Non-pigmented ciliary epithelial cell (primary cell): ENCODE results near the gene DIP2C.

Source experiments
- DNase-seq: peaks from one replicate; pipeline ENCODE4 v3.0.0-alpha.2; 2010; ENCODE audit warnings: low read depth

Gene DIP2C

DNA sequence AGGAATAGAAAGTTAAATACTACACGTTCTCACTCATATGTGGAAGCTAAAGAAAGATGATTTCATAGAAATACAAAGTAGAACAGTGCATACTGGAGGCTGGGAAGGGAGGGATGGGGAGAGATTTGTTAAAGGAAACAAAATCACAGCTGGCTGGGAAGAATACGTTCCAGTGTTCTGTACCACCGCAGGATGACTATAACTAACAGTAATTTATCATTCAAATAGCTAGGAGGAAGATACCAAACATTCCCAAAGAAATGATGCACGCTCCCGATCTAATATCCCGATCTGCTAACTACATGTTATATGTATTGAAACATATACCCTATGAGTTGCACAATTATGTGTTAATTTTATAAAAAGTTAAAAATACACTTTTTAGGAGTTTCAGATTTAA lies 391.9 kb downstream of the DIP2C start:
- DNase-seq: no peak

DNA sequence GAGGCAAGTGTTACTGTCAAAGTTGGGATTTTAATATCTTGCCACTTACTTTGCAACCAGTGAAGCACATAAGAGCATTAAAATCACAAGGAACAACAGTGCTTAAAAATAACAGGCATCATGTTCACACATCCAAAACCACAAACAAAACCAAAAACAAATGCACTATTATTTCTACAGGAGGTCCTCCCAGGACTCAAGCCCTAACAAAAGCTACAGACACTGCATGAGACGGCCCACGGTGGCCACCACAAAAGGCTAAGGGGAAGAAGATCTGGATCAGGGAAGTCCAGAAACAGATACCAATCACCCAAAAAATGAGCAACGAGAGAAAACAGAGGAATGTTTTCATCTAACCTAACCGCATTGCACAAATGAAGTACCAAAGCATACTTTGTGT lies 395.8 kb downstream of the DIP2C start:
- DNase-seq: no peak

DNA sequence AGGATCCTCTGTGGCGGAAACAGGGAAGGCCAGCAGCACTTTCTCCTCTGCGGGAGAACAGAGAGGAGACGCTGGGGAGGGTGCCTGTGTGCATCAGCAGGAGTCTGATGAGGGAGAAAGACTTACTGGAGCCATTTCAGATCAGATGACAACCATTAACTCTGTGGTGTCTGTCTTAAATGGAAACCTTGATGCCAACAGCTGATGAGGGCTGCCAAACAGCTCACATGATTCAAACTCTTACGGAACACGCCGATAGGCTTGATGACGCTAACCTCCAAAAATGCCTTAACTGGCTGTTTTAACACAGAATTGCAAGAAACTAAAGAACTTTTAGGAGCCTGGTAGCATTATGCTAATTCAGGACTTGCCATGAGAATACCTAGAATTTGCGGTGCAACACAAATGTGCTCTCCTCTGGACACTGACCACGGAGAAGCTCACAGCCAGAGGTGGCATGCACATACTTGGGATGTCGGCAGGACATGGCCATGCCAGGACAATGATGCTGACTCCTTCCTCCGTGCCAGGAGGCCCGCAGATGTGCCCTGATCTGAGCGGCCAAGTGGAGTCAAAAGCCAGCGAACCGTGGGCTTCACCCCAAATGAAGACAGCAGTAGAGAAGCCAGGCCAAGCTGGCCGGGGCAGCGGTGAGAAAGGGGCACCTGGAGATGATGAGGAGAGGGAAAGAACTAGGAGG lies 399.3 kb downstream of the DIP2C start:
- no peak for DNase-seq

DNA sequence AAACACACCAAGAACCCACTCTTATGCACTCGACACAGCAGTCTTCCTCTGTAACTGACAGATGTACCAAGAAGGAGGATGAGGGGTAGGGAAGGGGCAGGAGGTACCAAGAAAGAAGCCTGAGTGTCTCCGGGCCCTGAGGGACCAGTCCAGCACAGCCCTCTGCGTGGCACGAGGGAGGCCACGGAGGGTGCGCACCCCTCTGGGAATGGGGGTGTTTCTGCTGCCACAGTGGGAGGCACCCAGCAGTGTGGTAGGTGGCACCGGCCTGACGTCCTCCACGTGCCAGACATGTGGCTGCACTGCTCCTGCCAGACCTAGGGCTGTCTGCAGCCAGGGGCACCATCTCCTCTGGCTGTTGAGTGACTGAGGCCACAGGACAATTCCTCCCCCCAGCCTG lies 399.9 kb downstream of the DIP2C start:
- no peak for DNase-seq

DNA sequence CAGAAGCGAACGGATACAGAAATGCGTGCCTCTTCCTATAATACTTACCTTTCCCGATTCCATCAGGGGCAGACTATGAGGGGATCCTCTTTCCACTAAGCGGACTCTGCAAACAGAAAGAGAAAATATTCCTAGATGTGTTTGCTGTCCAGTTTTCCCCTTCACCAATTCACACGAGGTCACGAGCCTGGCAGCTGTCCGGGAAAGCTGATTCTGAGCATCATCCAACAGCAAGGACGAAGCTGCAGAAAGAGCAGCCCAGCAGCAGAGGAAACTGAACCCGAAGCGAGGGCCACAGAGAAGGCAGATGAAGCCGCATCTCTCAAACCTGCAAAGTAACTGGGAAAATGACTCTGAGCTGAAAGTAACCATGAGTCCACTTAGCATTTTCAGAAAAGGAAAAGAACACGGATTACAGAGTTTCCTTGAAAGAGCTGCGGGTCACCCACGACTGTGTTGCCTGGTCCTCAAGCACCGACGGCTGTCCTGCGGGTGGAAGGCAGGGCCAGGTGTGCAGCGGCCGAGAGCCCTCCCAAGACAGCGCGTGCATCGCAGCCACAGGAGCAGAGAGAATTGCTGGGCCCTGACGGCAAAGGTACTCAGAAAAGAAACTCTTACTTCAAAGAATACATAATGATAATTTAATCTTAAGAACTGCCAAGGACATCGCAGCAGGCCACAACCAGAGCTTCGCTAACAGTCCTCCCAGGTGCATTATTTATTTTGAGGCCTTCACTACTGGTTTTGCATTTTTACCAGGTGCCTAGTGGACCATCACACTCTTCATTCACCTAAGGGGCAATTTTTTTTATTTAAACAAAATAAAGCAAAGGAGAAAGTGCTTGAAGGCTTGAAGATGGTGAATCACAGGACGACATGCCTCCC lies 400.9 kb downstream of the DIP2C start:
- no peak for DNase-seq

DNA sequence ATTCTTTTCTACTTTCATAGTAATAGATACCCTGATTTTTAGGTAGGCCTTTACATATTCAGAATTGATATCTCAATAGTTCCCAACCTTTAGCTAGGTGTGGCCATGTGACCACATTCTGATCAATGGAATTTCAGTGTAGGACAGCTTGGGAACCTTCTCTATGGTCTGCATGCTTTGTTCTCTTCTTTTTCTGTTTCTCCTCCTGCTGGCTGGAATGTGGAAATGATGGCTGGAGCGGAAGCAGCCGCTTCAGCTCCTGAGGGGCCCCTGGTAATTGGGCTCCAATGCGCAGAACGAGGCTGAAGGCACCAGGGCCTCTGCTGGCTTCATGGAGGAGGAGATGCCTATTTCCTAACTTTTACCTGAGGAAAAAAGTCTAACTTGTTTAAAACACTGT lies 401.7 kb downstream of the DIP2C start:
- DNase-seq: no peak

DNA sequence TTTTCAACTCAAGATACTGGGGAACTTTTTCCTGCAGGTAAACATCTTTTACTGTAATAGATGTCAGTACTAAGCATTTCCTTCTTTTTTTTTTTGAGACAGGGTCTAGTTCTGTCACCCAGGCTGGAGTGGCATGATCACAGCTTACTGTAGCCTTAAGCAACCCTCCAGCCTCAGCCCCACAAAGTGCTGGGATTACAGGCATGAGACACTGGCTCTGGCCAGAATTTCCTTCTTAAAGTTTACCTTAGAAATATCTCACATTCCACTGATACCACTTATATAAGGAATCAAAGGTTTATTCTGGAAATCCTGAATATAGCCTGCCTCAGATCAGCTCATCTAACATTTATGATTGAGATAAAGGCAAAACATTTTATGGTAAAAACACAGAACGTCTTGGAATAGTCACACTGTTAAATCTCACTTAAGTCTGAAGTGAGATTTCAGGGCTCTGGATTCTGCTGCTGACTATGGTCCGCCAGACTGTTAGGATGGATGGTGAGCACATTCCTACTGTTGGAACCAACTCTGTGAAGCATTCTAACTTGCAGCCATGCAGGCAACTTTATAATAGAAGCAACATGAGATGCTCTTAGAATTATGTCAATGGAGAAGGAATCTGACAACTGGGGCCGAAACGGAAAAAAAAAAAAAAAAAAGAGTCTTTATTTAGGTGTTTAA lies 402.3 kb downstream of the DIP2C start:
- no peak for DNase-seq

DNA sequence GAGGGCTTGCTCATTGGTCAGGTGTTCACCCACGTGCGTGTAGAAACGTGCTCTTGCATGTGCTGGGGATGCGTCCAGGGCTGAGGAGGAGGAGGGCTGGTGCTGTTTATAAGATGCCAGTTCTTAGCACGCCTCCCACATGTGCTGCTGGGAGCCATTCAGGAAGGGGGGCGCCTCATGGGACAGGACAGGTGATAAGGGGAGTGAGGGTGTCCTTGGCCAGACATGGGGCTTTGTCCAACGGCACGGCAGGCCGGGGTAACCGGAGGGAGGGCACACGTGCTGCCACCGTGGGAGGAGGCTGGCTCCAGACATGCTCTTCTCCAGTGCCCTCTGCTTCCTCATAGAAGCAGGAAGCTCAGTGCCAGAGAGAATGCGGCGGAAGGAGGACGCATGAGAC lies 404.3 kb downstream of the DIP2C start:
- no peak for DNase-seq

DNA sequence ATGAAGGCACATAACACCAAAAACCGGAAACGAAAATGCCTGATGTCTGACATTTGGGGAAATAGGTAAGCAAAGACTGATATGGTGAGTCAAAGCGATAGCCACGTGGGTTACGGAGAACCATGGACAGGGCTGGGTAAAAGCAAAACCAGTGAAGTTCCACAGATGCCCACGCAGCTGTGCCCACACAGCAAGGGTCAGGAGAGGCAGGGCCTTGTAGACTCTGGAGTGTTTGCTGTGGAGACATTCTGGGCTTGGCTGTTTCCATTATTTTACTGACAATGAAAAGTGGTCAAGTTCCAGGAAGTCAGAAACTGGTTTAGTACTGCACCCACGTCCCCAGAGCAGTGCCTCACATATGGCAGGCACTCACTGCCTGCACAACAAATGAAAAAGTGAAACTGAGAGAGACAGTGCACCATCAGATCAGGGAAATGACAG lies 405.5 kb downstream of the DIP2C start:
- no peak for DNase-seq

DNA sequence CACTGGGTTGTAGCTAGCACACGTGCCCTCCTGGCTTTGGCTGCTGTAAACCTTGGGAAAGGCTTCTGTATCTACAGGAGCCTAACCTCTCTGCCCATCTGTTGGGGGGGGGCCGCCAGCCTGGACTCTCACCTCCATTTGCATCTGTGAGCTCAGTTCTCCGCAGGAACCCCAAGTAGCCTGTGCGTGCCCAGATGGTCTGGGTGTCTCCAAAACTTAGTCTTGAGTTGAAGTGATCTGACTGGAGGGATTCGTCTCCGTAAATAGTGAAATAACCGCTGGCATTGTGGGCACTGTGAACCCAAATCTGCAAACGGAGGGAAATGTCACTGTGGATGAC lies 406.4 kb downstream of the DIP2C start:
- DNase-seq: no peak

DNA sequence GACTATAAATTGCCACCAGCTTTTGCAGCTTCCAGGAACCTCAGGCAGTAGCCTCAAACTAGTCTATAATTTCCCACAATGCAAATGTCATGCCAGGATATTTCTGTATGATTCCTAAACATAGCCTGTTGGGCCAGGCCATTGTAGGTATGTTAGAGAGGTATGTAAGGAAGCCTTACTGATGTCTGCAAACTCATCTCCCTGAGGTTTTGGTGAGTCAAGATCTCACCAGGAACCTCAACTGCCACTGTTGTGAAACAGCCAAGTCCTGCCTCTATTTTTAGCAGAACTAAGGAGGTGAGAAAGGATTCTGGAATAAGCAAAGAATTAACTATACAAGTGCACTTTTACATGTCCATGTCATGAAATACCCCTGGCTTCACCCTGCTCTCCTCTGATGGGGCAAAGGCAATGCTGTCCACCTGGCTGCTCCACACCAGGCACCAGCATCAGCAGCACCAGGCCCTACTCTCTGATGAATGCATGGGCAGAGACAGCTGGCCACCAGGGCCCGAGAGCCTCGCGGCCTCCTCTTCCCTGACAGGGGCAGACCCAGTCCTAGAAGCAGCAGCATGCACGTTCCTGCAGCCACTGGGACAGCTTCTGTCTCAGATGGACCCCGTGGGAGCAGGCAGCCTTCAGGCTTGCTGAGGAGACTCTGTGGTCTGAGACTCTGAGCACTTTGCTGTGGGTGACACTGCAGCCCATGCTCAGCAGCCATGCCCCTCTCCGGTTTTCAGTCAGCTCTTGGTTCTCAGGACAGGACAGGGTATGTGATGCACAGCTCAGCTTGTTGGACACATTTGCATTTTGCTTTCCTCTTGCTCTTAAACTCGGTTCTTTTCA lies 407.0 kb downstream of the DIP2C start:
- DNase-seq: no peak

DNA sequence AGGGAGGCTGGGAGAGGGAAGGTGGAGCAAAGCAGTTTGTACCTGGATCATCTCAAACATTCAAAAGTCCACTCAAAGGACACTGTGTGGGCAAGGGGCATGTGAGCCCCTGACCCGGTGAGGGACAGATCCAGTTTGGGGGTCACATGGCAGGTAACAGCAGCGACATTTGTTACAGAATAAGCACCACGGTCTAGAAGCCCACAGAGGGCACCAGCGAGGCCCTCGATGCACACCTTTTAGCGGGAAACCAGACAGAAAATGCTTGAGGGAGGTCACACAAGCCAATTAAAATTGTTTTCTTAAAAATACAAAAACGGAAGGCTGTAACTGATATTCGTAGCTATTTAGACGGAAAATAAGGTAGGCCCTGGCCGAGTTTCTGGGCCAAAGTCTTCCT lies 409.8 kb downstream of the DIP2C start:
- no peak for DNase-seq

DNA sequence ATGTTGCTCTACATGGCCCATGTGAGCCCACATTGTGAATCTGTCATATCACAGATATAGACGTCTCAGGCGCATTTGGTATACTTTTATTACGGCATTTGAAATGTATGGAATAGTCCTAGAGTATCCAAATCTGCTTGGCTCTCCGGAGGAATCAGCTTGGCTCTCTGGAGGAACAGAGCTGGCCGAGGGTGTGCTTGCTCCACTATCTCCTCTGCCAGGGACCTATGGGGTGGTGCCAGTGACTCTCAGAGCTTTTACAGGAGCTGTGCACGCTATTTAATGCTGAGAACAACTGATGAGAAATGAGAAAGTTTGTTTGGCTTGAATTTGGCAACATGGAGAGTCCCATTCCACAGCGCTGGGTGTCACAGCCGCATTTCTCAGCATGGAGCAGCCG lies 410.2 kb downstream of the DIP2C start:
- no peak for DNase-seq

DNA sequence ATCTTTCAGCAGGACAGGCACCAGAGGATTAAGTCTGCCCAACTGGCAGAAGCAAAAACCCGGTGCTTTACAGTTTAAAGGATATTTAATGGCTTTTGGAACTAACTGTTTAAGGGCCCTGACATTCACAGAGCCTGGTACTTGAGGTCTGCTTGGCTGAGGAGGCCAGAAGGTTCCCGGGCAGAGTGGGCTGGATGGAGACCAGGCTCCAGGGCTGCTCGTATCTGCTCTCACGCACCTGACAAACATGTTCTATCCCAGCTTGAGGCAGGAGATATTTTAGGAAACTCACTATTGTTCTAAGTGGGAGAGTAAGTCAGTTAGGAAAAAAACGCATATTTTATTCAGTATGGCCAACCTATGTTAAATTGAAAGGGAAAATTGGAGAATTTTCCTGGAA lies 410.8 kb downstream of the DIP2C start:
- DNase-seq: no peak

DNA sequence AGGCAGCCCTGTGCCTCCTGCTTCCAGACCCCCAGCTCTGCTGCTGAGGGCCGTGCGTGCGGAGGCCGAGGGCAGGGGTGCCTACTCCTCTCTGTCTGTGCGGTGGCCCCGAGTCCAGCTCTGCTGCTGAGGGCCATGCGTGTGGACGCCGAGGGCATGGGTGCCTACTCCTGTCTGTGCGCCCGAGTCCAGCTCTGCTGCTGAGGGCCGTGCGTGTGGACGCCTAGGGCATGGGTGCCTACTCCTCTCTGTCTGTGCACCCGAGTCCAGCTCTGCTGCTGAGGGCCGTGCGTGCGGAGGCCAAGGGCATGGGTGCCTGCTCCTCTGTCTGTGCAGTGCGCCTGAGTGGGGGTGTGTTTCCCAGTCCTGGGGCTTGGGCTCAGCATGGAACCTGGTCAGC lies 411.5 kb downstream of the DIP2C start:
- no peak for DNase-seq

DNA sequence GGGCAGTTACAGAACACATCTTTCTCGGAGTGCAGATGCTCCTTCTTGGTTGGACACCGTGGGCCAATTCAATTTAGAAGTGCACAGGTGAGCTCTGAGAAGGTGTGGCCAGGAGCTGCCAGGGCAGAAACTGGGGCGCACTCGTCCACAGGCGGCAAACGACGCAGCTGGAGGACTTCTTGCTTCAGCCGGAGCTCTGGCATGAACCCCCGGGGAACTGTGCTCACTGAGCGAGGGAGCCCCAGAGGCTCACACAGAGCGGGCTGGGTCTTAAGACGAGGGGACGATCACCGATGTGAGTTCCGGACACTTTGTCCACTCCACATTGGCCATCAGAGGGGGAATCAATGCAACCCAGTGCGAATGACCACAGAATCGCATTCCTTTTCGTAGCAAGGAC lies 413.8 kb downstream of the DIP2C start:
- no peak for DNase-seq

DNA sequence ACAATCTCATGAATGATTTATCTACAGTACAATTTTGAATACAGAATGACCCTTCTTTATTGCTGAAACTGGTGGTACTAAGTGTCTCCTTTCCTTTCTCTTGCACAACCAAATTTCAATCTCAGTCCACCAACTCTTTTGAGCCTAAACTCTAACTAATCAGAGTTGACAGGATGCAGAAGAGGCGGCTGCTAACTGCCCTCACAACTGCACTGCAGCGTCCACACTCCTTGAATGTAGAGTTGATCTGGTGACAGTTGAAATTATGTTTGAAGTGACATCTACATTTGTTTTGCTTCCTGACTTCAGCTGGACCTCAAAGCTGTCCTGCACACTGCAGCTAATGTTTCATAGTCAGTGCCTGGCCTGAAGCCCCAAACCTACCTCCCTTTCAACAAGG lies 414.6 kb downstream of the DIP2C start:
- DNase-seq: no peak

DNA sequence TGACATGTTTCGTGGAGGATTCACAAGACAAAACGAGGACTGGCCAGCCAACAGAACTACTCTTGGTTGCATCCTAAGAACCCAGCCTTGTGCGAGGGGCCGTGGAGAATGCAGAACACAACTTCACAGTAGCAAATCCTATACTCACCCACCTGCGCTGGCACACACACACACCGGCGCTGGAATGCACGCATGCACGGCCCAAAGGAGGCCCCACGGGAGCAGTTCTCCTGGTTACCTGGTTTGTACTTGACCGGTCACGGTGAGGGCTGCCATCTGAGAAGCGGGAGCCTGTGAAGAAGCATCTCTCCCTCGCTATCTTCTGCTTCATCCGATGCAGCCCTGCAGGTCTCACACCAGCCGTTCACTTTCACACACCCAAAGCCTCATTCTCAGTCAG lies 416.4 kb downstream of the DIP2C start:
- DNase-seq: no peak

DNA sequence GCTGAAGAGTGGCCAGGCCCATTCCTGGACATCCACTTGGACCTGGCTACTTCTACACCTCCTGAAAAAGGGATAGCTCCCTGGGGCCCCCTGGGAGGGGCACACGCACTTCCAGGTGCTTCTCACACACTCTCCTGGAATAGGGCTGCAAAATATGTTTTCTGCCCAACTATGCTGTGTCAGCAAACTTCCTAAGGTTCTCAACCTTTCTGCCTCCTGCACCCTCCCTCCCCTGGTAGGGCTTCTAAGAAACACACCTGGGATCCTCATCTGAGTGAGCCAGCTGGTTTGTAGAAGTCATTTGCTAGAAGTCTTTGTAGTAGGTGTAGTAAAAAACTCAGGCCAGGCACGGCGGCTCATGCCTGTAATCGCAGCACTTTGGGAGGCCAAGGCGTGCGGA lies 417.7 kb downstream of the DIP2C start:
- DNase-seq: no peak

DNA sequence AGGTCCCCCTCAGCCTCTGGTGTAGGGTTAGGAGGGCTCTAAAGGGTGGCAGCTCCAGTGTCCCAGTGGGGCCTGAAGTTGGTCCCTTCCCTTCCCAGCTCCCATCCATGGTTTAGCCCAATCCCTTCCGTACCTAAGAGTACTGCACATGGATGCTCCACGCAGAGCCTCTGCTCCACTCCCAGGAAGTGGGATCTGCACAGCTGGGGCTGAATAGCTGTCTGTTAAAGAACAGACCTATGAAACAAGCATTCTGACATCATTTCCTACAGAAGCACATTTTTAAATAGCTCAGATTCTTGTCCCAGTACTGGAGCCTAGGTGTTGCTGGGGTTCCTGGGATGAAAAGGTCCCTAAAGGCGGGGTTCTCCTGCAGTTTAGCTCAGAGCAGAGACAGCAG lies 418.3 kb downstream of the DIP2C start:
- DNase-seq: no peak

DNA sequence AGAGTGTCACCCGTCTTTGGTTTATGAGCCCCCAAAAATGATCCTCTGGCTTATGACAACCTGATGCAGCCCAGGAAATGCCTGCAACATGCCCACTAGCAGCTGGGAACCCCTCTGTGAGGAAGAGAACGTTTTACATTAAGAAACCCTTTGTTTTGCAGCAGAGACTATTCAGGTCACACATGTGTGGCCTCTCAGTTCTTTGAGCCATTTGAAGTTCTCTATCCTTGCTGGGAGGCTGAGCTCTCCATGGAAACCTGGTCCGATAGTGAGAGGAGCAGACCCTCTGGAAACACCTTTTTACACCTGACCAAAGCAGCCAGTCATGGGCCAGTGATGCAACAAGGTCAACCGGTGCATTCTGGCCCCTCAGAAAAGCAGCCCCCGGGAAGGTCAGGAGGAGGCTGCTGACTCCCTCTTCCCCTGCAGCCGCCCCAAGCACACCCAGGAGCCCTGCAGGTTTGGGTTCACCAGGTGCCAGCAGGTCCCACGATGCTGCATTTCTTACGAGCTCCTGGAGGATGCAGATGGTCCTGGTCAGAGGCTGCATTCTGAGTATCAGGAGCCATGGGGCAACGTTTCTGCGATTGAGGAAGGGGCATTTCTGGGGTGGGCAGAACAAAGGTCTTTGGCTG lies 419.9 kb downstream of the DIP2C start:
- no peak for DNase-seq

DNA sequence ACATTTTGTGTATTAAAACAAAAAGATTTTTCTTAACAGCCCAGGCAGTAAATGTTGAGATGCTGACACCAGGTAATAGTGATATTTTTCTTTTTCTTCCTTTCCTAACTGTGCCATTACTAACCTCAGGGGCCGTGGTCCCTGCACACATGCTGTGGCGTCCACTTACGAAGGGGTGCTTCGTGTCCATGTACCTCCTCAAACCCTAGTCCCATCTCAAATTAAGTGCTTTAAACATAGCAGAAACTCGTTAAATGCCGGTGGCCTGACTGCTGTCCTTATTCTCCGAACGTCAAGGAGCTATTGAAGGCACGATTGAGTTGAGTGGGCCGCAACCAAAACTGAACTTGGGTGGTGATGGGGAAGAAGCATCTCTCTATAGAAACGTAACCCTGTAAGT lies 421.8 kb downstream of the DIP2C start:
- DNase-seq: no peak
